GM23338 (cell line): ENCODE measurements around the gene SLC8A3. TPM values are rescaled to one million over a fixed set of nuclear protein-coding genes. Genes with fewer than 3 reads are reported as not detected.

Experiments used
- ATAC-seq: fragments of 200-7000 bp; cut with Tn5 transposase; 3 replicates; pipeline ENCODE4 v1.9.1; 2020
- DNase-seq: peaks from one replicate; pipeline ENCODE4 v3.0.0-alpha.2; 2015; ENCODE audit warnings: low spot score
- H2AFZ ChIP-seq: fragments of 200-600 bp; sonication (generic); 2 replicates; pipeline ENCODE4 v1.8.0; 2016; ENCODE audit warnings: antibody characterized with exemption, mild to moderate bottlenecking, moderate library complexity
- H3F3A ChIP-seq: fragments of 200-600 bp; sonication (generic); replicated peaks from 2 replicates; pipeline ENCODE4 v1.8.0; 2017; ENCODE audit warnings: antibody characterized with exemption, mixed run types, low read depth
- H3K27ac ChIP-seq: fragments of 200-600 bp; sonication (generic); 2 replicates; pipeline ENCODE4 v1.6.1; 2016; ENCODE audit warnings: low read depth
- H3K27me3 ChIP-seq: fragments of 200-600 bp; sonication (generic); 2 replicates; pipeline ENCODE4 v1.8.0; 2016; ENCODE audit warnings: mild to moderate bottlenecking, mixed run types, moderate library complexity; ENCODE audit not compliant: insufficient read depth
- H3K36me3 ChIP-seq: fragments of 200-600 bp; sonication (generic); 2 replicates; pipeline ENCODE4 v1.8.0; 2016; ENCODE audit warnings: mild to moderate bottlenecking; ENCODE audit not compliant: insufficient read depth
- H3K4me1 ChIP-seq: fragments of 200-600 bp; sonication (generic); 2 replicates; pipeline ENCODE4 v1.8.0; 2016; ENCODE audit warnings: mild to moderate bottlenecking, moderate library complexity; ENCODE audit not compliant: insufficient read depth
- H3K4me2 ChIP-seq: fragments of 200-600 bp; sonication (generic); 2 replicates; pipeline ENCODE4 v1.7.1; 2017; ENCODE audit warnings: mixed run types
- H3K4me3 ChIP-seq: fragments of 200-600 bp; sonication (generic); 2 replicates; pipeline ENCODE4 v1.6.1; 2016; ENCODE audit warnings: mixed run types
- H3K79me2 ChIP-seq: fragments of 200-600 bp; sonication (generic); replicated peaks from 2 replicates; pipeline ENCODE4 v1.8.0; 2017; ENCODE audit warnings: mild to moderate bottlenecking; ENCODE audit not compliant: insufficient read depth
- H3K9me2 ChIP-seq: fragments of 200-600 bp; sonication (generic); 2 replicates; pipeline ENCODE4 v1.8.0; 2017; ENCODE audit not compliant: insufficient read depth
- H4K20me1 ChIP-seq: fragments of 200-600 bp; sonication (generic); replicated peaks from 2 replicates; pipeline ENCODE4 v1.8.0; 2017; ENCODE audit warnings: mild to moderate bottlenecking; ENCODE audit not compliant: insufficient read depth
- H3K27ac Mint-ChIP-seq: 2 replicates; pipeline ENCODE4 v1.8.0; 2020; ENCODE audit warnings: inconsistent platforms, mild to moderate bottlenecking, moderate library complexity, mixed read lengths
- H3K27me3 Mint-ChIP-seq: 3 replicates; pipeline ENCODE4 v1.8.0; 2022; ENCODE audit warnings: low read depth, mild to moderate bottlenecking, moderate library complexity, mixed read lengths, inconsistent platforms; ENCODE audit not compliant: insufficient read depth, poor library complexity
- H3K36me3 Mint-ChIP-seq: 3 replicates; pipeline ENCODE4 v1.8.0; 2021; ENCODE audit warnings: low read depth, mild to moderate bottlenecking, inconsistent platforms, moderate library complexity, mixed read lengths
- H3K4me1 Mint-ChIP-seq: 3 replicates; pipeline ENCODE4 v1.8.0; 2020; ENCODE audit warnings: mild to moderate bottlenecking, inconsistent platforms, mixed read lengths
- H3K4me3 Mint-ChIP-seq: 3 replicates; pipeline ENCODE4 v1.8.0; 2021; ENCODE audit warnings: moderate library complexity, mild to moderate bottlenecking, inconsistent platforms, mixed read lengths
- H3K9me3 Mint-ChIP-seq: 3 replicates; pipeline ENCODE4 v1.8.0; 2020; ENCODE audit warnings: moderate library complexity, mild to moderate bottlenecking, inconsistent platforms, mixed read lengths
- ETS1 ChIP-seq: IDR thresholded peaks from 2 replicates; pipeline ENCODE4 v1.6.1; 2016; ENCODE audit warnings: antibody characterized with exemption
- EZH2 ChIP-seq: fragments of 200-600 bp; sonication (generic); IDR thresholded peaks from one replicate; pipeline ENCODE4 v1.8.0; 2017; ENCODE audit warnings: antibody characterized with exemption, mild to moderate bottlenecking, low read depth; ENCODE audit not compliant: unreplicated experiment
- POLR2AphosphoS5 ChIP-seq: IDR thresholded peaks from 2 replicates; pipeline ENCODE4 v1.6.1; 2016; ENCODE audit warnings: antibody characterized with exemption, low read depth
- REST ChIP-seq: IDR thresholded peaks from one replicate; pipeline ENCODE4 v1.6.1; 2018; ENCODE audit warnings: antibody characterized with exemption; ENCODE audit not compliant: unreplicated experiment
- STAT1 ChIP-seq: IDR thresholded peaks from one replicate; pipeline ENCODE4 v1.6.1; 2016; ENCODE audit warnings: antibody characterized with exemption; ENCODE audit not compliant: unreplicated experiment
- ZNF331 ChIP-seq: fragments of 250-450 bp; sonication (Bioruptor Pico); IDR thresholded peaks from 2 replicates; pipeline ENCODE4 v1.5.0; 2020; ENCODE audit warnings: low read depth, mild to moderate bottlenecking, moderate library complexity
- ZNF462 ChIP-seq: fragments of 250-450 bp; sonication (Bioruptor Pico); IDR thresholded peaks from 2 replicates; pipeline ENCODE4 v1.5.0; 2020; ENCODE audit warnings: mild to moderate bottlenecking, moderate library complexity
- polyA plus RNA-seq: library from polyadenylated mRNA; unstranded; fragments of >200 nt; fragmentation: Nextera tagmentation; extraction: Ambion mirVana; gene quantifications from 2 replicates; pipeline ENCODE4 v1.2.1, GENCODE V29; 2016
- total RNA-seq: library from RNA; depleted of rRNA; stranded (reverse); fragments of >200 nt; shearing (Covaris generic); gene quantifications from 2 replicates; pipeline ENCODE4 v1.2.3, GENCODE V29; 2014

SLC8A3 gene
- total and polyA plus RNA-seq, 2 experiments from 2014 or later, result 0.82 to 2.0 TPM

GRCh38 chr14:70143306-70143705, 45.4 kb downstream of the SLC8A3 start (continued):
- TF ChIP-seq ZNF462 (CRISPR knock-in tag) (no peak), ZNF331 (CRISPR knock-in tag) (no peak), ETS1 (no peak), STAT1 (no peak)

- H3K4me3 Mint-ChIP-seq, result no peak overlapping the region
- Histone ChIP-seq H3F3A (no peaks in the 10 kb centered on the region), H3K36me3 (no peaks in the 10 kb centered on the region), H3K27me3 (no peaks in the 10 kb centered on the region), H3K4me2 (no peak overlapping the region), H3K4me1 (no peaks in the 10 kb centered on the region), H4K20me1 (no peaks in the 10 kb centered on the region), H3K4me3 (no peak overlapping the region), H3K9me2 (0 out of 2 replicates have a peak, but pooled peaks cover 5% of the 10 kb centered on the region), H2AFZ (no peak overlapping the region), H3K79me2 (no peaks in the 10 kb centered on the region), H3K27ac (no peak overlapping the region)
- H3K4me1 Mint-ChIP-seq, result peaks cover 7% of the 10 kb centered on the region; the same call in 2 of the 3 replicates
- H3K27ac Mint-ChIP-seq, result no peak overlapping the region
- no peaks in the 10 kb centered on the region for H3K36me3 Mint-ChIP-seq
- DNase-seq (no peak), ATAC-seq (no peak)
- no peaks in the 10 kb centered on the region for H3K9me3 Mint-ChIP-seq
- H3K27me3 Mint-ChIP-seq, result peaks cover 4% of the 10 kb centered on the region
- no peak for TF ChIP-seq EZH2
- no peak for TF ChIP-seq POLR2AphosphoS5
- TF ChIP-seq REST, result no peak
Measured at GRCh38 chr14:70140614-70141013, 48.1 kb downstream of the SLC8A3 start.
